ENCODE measurements around the gene SETX. TPM values are rescaled to one million over a fixed set of nuclear protein-coding genes. Genes with fewer than 3 reads are reported as not detected.

The SETX gene, protein sequence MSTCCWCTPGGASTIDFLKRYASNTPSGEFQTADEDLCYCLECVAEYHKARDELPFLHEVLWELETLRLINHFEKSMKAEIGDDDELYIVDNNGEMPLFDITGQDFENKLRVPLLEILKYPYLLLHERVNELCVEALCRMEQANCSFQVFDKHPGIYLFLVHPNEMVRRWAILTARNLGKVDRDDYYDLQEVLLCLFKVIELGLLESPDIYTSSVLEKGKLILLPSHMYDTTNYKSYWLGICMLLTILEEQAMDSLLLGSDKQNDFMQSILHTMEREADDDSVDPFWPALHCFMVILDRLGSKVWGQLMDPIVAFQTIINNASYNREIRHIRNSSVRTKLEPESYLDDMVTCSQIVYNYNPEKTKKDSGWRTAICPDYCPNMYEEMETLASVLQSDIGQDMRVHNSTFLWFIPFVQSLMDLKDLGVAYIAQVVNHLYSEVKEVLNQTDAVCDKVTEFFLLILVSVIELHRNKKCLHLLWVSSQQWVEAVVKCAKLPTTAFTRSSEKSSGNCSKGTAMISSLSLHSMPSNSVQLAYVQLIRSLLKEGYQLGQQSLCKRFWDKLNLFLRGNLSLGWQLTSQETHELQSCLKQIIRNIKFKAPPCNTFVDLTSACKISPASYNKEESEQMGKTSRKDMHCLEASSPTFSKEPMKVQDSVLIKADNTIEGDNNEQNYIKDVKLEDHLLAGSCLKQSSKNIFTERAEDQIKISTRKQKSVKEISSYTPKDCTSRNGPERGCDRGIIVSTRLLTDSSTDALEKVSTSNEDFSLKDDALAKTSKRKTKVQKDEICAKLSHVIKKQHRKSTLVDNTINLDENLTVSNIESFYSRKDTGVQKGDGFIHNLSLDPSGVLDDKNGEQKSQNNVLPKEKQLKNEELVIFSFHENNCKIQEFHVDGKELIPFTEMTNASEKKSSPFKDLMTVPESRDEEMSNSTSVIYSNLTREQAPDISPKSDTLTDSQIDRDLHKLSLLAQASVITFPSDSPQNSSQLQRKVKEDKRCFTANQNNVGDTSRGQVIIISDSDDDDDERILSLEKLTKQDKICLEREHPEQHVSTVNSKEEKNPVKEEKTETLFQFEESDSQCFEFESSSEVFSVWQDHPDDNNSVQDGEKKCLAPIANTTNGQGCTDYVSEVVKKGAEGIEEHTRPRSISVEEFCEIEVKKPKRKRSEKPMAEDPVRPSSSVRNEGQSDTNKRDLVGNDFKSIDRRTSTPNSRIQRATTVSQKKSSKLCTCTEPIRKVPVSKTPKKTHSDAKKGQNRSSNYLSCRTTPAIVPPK (N-terminal part only)
- total RNA-seq = 52.3 and 73.7 TPM in 2 replicates

DNA sequence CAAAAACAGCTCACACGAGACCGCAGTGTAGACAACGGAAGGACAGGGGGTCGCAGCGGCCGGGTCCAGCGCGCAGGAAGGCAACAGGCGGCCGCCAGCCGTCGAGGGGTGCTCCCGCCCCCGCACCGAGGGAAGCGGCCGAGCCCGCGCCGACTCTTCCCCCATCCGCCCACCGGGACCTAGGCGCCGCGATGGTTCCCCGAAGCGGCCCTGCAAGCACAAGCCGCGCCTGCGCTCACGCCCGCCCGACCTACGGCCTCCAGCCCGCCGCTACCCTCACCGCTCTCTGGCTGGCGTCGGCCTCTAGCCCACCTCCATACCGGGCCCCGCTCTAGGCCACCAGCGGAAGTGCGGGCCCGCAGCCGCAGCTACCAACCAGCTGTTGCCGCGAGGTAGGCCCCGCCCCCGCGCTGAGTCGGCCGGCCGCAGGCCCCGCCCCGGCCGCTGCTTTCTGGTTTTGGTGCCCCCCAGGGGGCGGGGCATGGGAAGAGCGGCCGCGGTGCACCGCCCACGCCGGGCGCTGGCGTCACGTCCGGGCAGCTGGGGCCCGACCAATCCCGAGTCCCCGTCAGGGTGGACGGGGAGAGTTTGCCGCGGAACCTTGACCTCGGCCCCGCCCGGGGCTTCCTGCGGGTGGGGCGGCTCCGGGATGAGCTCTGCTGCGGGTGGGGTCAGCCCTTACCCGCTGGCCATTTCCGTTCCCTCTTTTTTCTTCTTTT, at the start of gene SETX:
SETX (minus strand) TSS at position 350 of the 719 bp plus-strand sequence. CDS start 5,558 bp downstream, outside the sequence.

Other genes starting within 250 kb of the SETX start
- gene NTNG2, start 192.9 kb downstream of the SETX start, total RNA-seq = under 0.01 TPM in 2 replicates
- gene TTF1, start 51.9 kb upstream of the SETX start, total RNA-seq = 10.1 and 10.8 TPM in 2 replicates
- under 0.01 TPM in 1 of 2 replicates, not detected in the other for gene CFAP77, start 55.2 kb upstream of the SETX start, total RNA-seq
- gene BARHL1, start 227.6 kb upstream of the SETX start, total RNA-seq = not detected in 2 replicates